HL-60 (cell line): ENCODE results near the gene DHTKD1.

ENCODE experiments used
- GABPA ChIP-seq: IDR thresholded peaks from 2 replicates; pipeline ENCODE4 v1.6.1; 2012; ENCODE audit warnings: low read depth
- POLR2AphosphoS5 ChIP-seq: IDR thresholded peaks from 2 replicates; pipeline ENCODE4 v1.6.1; 2012; ENCODE audit warnings: low read depth
- TF ChIP-seq, protein P1 (sequence below): IDR thresholded peaks from one replicate; pipeline ENCODE4 v1.5.1; 2011; ENCODE audit warnings: low read length, control low read depth, inconsistent platforms; ENCODE audit not compliant: insufficient read depth

GRCh38 chr10:12073526-12073925 lies 4.8 kb downstream of the DHTKD1 start:
- TF ChIP-seq, protein P1, sequence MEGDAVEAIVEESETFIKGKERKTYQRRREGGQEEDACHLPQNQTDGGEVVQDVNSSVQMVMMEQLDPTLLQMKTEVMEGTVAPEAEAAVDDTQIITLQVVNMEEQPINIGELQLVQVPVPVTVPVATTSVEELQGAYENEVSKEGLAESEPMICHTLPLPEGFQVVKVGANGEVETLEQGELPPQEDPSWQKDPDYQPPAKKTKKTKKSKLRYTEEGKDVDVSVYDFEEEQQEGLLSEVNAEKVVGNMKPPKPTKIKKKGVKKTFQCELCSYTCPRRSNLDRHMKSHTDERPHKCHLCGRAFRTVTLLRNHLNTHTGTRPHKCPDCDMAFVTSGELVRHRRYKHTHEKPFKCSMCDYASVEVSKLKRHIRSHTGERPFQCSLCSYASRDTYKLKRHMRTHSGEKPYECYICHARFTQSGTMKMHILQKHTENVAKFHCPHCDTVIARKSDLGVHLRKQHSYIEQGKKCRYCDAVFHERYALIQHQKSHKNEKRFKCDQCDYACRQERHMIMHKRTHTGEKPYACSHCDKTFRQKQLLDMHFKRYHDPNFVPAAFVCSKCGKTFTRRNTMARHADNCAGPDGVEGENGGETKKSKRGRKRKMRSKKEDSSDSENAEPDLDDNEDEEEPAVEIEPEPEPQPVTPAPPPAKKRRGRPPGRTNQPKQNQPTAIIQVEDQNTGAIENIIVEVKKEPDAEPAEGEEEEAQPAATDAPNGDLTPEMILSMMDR: no peak
- no peak for TF ChIP-seq POLR2AphosphoS5
- no peak for TF ChIP-seq GABPA
